Activated naive CD4-positive, alpha-beta T cell (primary cell): ENCODE results near the gene ANKRD42.
A peak's percentile ranks its signal among the peaks of the same experiment; 100 is the strongest.
"Not testable (repeated sequence)": the region's sequence is repeated elsewhere in the genome, so short reads cannot be mapped to it uniquely, and the experiment has no call there.

Source experiments
- DNase-seq, 4 experiments: peaks; one replicate each; lab custom pipeline; 2025; lab: John Stamatoyannopoulos, UW

ANKRD42 gene

GRCh38 chr11:83241291-83241946 is 47.9 kb downstream of the ANKRD42 start:
- DNase-seq = no peak

- DNase-seq = no peak
Observed at GRCh38 chr11:83249445-83249844, 55.9 kb downstream of the ANKRD42 start.

GRCh38 chr11:83249972-83250593 is 56.6 kb downstream of the ANKRD42 start:
- no peak for DNase-seq

- DNase-seq = no peak
Observed at GRCh38 chr11:83252266-83252665, 58.8 kb downstream of the ANKRD42 start.

GRCh38 chr11:83252941-83253340 is 59.4 kb downstream of the ANKRD42 start:
- no peak for DNase-seq

GRCh38 chr11:83255366-83255765 is 61.9 kb downstream of the ANKRD42 start:
- no peak for DNase-seq

GRCh38 chr11:83256602-83257340 is 63.3 kb downstream of the ANKRD42 start:
- DNase-seq = no peak

- no peak for DNase-seq
Observed at GRCh38 chr11:83257761-83258168, 64.3 kb downstream of the ANKRD42 start.

GRCh38 chr11:83259559-83259958 is 66.0 kb downstream of the ANKRD42 start:
- DNase-seq = no peak

GRCh38 chr11:83265331-83265730 is 71.8 kb downstream of the ANKRD42 start:
- DNase-seq = no peak

GRCh38 chr11:83269080-83269479 is 75.6 kb downstream of the ANKRD42 start:
- DNase-seq = not testable (repeated sequence)

- not testable (repeated sequence) for DNase-seq
Observed at GRCh38 chr11:83271734-83272133, 78.2 kb downstream of the ANKRD42 start.

- no peak for DNase-seq
Observed at GRCh38 chr11:83272627-83273026, 79.1 kb downstream of the ANKRD42 start.

GRCh38 chr11:83275888-83276641 is 82.6 kb downstream of the ANKRD42 start:
- DNase-seq = no peak

GRCh38 chr11:83278351-83278750 is 84.8 kb downstream of the ANKRD42 start:
- DNase-seq = no peak

GRCh38 chr11:83280256-83280655 is 86.7 kb downstream of the ANKRD42 start:
- no peak for DNase-seq

- DNase-seq = no peak
Observed at GRCh38 chr11:83282084-83282716, 88.7 kb downstream of the ANKRD42 start.

GRCh38 chr11:83284501-83285150 is 91.1 kb downstream of the ANKRD42 start:
- DNase-seq = no peak

GRCh38 chr11:83285151-83285770 is 91.7 kb downstream of the ANKRD42 start:
- no peak for DNase-seq

GRCh38 chr11:83285771-83286528 is 92.4 kb downstream of the ANKRD42 start, which contains the start of gene CCDC90B:
CCDC90B (minus strand) TSS chr11:83286367; CDS start chr11:83285972, 395 bp downstream.
- DNase-seq = peak; percentile 84 to 91 (median 87)
